ENCODE data around the gene LCN1.

The LCN1 gene

DNA sequence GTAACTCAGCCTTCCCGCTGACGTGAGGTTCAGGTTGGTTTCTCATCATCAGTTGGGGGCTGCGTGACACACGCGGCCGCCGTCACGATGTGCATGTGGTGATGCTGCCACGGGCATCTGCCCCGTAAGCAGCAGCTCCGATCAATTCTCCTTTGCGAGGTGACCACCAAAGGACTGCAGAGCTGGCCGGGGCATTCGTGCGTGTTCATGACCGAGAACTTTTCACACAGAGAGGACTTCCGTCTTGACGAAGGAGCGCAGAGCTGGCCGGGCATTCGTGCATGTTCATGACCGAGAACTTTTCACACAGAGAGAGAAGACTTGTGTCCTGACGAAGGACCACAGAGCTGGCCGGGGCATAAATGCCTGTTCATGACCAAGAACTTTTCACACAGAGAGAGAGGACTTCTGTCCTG lies 3.8 kb upstream of the LCN1 start:
- no peak for TF ChIP-seq CTCF (IDR thresholded peaks at IDR 0.05; ENCODE audit: low read depth, low read length)
- H3K4me3 ChIP-seq (replicated peaks in 1 of 2; ENCODE audit: low read depth in 2 of 2, low read length in 2 of 2): no peak overlapping the region
- DNase-seq (ENCODE audit: low read depth in 2 of 2): no peak

DNA sequence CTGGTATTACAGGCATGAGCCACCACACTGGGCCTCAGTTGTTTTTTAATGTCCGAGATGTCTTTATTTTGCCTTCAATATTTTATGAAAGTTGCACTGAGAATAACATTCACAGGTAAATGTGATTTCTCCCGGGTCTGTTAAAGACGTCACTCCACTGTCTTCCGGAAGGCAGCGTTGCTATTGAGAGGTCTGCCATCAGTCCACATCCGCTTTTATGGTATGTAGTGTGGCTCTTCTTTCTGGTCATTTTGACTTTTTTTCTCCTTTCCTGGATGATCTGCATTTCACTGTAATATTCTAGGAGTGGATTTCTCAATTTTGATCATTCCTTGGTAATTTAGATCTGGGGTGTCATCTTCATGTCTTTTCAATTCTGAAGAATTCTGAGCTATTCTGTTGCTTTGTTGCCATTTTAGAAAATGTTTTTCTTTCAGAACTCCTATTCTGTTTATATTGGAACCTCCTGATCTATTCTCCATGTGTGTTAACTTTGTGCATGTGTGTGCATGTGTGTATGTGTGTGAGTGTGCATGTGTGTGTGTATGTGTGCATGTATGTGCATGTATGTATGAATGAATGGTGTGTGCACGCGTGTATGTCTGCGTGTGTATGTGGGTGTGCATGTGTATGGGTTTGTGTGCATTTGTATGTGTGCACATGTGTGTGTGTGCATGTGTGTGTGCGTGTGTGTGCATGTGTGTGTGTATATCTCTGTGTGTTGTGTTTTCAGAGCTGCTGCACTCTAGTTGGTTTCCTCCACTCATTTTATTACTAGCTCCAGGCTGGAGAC lies 1.9 kb upstream of the LCN1 start:
- no peak for TF ChIP-seq CTCF (IDR thresholded peaks at IDR 0.05; ENCODE audit: low read depth, low read length)
- H3K4me3 ChIP-seq (replicated peaks in 1 of 2; ENCODE audit: low read depth in 2 of 2, low read length in 2 of 2): no peak overlapping the region
- no peak for DNase-seq (ENCODE audit: low read depth in 2 of 2)

- TF ChIP-seq CTCF (IDR thresholded peaks at IDR 0.05; ENCODE audit: low read depth, low read length): no peak
- H3K4me3 ChIP-seq (replicated peaks in 1 of 2; ENCODE audit: low read depth in 2 of 2, low read length in 2 of 2): no peak overlapping the region
- no peak for DNase-seq (ENCODE audit: low read depth in 2 of 2)
These were observed 412 bp downstream of the LCN1 start for GRCh38 chr9:135521608-135522095.

GRCh38 chr9:135522137-135522877 lies 1.1 kb downstream of the LCN1 start:
- no peak overlapping the region for H3K4me3 ChIP-seq (replicated peaks in 1 of 2; ENCODE audit: low read depth in 2 of 2, low read length in 2 of 2)
- DNase-seq (ENCODE audit: low read depth in 2 of 2): no peak
- no peak for TF ChIP-seq CTCF (IDR thresholded peaks at IDR 0.05; ENCODE audit: low read depth, low read length)

- no peak overlapping the region for H3K4me3 ChIP-seq (replicated peaks in 1 of 2; ENCODE audit: low read depth in 2 of 2, low read length in 2 of 2)
- TF ChIP-seq CTCF (IDR thresholded peaks at IDR 0.05; ENCODE audit: low read depth, low read length): no peak
- no peak for DNase-seq (ENCODE audit: low read depth in 2 of 2)
These were observed 1.7 kb downstream of the LCN1 start for GRCh38 chr9:135522931-135523330.

DNA sequence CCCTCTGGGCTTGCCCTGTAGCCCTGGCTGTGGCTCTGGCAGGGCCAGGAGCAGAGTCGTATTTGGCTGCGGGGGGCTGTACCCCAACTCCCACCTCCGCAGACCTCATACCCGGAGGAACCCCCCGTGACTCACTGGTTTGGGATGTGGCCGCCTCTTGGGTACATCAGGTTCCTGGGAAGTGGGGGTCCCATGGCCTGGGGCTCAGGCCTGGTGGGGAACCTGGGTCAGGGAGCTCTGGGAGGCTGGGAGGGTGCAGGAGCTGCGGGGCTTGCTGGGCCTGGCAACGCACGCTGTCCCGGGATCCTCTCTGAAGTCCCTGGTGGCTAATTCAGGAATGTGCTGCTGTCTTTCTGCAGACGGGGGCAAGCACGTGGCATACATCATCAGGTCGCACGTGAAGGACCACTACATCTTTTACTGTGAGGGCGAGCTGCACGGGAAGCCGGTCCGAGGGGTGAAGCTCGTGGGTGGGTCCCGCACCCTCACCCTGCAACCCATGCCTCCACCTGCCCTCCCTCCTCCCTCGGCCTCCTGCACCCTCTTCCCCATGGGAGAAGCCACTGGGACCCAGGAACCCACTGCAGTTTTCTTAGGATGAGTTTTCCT lies 2.4 kb downstream of the LCN1 start:
- TF ChIP-seq CTCF (IDR thresholded peaks at IDR 0.05; ENCODE audit: low read depth, low read length): no peak
- no peak for DNase-seq (ENCODE audit: low read depth in 2 of 2)

More for the DNA sequence above, 2.4 kb downstream of the LCN1 start:
- no peak overlapping the region for H3K4me3 ChIP-seq (replicated peaks in 1 of 2; ENCODE audit: low read depth in 2 of 2, low read length in 2 of 2)

All from cardiac fibroblast (primary cell).